GM18951 (cell line): Measurements from ENCODE around the gene AXIN2.

Source experiments
- POLR2A ChIP-seq: IDR thresholded peaks from 4 replicates; pipeline ENCODE4 v1.6.1; 2011; ENCODE audit warnings: mild to moderate bottlenecking; ENCODE audit not compliant: insufficient read length, insufficient read depth; ENCODE audit errors: extremely low read depth
- in situ Hi-C: fragments of 300-500 bp; cut with MboI; formaldehyde crosslinking; loops from one replicate; pipeline ENCODE4 v1.12.0; 2022; ENCODE audit warnings: low sequenced_read_pairs, mixed read lengths, inconsistent platforms; ENCODE audit not compliant: unreplicated experiment

Gene AXIN2

GRCh38 chr17:65556014-65556909, 5.2 kb downstream of the AXIN2 start:
- in situ Hi-C loops, result no loop called here
- TF ChIP-seq POLR2A, result no peak

- in situ Hi-C loops, result no loop called here
- TF ChIP-seq POLR2A, result no peak
These were observed 6.8 kb downstream of the AXIN2 start for GRCh38 chr17:65554553-65555223.

- in situ Hi-C loops, result no loop called here
- no peak for TF ChIP-seq POLR2A
These were observed 7.5 kb downstream of the AXIN2 start for GRCh38 chr17:65553646-65554552.

DNA sequence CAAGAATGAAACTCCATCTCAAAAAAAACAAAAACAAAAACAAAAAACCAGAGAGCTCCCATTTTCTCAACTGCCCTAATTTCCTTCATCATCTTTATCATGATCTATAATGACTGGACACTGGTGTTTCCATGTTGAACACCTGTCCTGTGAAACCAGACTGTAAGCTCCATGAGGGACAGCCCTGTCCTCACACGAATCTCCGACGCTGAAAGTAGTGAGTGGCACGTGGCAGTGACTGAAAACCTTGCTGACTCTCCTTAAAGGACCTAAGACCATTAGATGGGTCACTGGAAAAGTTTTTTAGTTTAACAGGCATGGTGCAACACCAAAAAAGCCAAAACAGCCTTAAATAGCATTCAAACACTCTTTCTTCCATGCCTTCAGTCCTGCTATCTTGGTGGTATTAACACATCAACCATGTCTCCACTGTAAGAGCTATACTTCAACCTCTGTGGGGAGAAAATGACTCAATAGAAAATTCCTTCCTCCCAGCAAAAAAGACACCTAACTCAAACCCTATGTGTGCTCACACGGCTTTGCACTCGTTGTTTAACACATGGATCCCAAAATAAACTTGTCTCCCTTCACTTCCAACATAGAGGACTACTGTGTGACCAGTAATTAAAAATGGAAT, 8.3 kb downstream of the AXIN2 start:
- TF ChIP-seq POLR2A, result no peak
- in situ Hi-C loops, result no loop called here

DNA sequence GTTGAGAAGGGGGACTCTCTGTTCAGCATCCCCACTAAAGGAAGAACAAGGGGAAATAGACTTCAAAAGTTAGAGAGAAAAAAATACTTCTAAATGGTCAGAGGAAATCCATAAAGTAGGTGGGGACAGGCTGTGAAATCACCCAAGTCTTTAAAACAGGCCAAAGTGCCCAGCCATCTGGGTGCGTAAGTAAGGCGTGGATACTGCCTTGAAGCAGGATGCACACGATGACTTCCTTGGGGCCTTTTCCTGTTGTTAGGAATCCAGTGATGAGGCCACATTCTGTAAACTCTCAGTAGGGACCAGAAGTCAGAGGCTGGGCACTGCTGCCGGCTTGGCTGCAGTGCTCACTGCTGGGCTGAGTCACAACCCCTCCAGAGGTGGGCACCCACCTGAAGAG, 9.2 kb downstream of the AXIN2 start:
- in situ Hi-C loops, result no loop called here
- no peak for TF ChIP-seq POLR2A

DNA sequence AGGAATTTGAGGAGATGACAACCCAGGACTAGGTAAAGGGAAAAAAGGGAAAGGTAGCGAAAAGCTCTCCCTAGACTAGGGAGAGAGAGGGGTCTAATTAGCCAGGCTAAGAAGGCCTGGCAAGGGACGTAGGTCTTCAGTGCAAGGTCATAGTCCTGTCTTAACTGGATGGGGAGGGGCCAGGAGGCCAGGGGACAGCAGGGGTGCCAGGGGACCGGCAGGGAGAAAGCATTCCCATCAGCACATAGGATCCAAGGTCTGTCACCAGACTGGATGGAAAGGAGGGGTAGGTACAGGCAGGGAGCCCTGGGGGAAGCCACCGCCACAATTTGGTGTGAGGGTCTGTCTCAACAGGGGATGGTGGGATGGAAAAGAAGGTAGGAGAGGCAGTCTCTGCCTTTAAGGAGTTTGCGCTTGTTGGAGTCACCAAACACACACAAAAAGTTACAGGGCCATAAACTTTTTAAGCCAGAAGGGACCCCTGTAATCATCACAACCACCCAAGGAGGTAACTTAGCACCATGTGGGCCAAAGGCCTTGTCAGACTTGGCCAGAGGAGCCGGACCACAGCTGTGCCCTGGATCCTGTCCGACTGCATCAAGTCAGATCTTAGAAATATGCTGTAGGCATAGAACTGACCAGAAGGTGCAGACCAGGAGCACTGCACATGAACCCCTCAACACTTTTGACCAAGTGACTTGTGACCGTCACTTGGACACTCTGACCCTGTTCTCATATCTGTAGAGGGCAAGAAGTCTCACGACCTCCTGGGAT, 10.0 kb downstream of the AXIN2 start:
- no peak for TF ChIP-seq POLR2A
- in situ Hi-C loops, result no loop called here

GRCh38 chr17:65550758-65551157, 10.7 kb downstream of the AXIN2 start:
- in situ Hi-C loops, result no loop called here
- TF ChIP-seq POLR2A, result no peak

DNA sequence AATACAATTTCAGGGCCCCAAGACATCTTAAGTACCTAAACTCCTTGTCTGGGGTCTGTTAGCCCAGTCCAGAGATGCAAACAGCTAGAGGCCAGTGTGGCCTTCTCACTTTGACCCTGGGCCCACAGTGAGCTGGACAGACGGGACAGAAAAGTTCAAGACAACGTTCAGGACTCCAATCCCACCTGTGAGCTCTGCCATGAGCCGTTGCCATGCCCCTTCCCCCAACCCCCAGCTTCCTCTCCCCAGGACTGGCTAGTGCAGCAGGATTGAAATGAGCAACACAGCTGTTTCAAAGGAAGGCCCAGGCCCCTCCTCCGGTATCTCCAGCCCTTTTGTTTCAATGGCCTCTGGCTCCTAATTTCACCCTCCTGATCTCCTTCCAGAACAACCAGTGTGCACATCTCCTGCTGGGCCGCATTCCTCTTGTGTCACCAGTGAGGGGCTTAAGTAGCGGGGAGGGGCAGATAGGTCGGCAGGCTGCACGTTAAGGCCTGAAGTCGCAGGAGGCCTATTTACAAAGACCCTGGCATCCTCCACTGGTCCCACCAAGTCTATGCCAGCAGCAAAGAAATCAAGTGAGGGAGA, 11.3 kb downstream of the AXIN2 start:
- no peak for TF ChIP-seq POLR2A
- in situ Hi-C loops, result no loop called here

GRCh38 chr17:65548269-65548969, 13.0 kb downstream of the AXIN2 start:
- no peak for TF ChIP-seq POLR2A
- in situ Hi-C loops, result no loop called here

DNA sequence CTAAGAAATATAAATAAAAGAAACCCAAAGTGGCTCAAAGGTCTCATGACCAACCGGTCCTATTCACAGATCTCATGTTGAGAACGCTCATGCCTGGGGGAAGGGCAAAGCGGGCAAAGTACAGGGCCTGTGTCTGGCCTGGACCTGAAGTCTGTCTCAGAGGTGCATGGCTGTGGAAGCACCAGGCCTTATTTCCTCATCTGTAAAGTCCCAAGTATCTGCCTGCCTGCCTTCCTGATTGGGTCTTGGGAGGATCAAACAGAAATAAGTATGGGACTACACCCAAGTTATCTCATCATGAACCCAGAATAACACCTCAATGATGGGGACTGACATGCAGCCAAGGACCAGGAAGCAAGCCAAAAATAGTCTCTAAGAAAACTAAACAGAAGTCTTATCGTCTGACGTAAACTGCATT, 14.2 kb downstream of the AXIN2 start:
- TF ChIP-seq POLR2A, result no peak
- in situ Hi-C loops, result no loop called here

GRCh38 chr17:65546579-65546978, 14.9 kb downstream of the AXIN2 start:
- in situ Hi-C loops, result no loop called here
- TF ChIP-seq POLR2A, result no peak
